ENCODE measurements around the gene SSX2IP. TPM values are rescaled to one million over a fixed set of nuclear protein-coding genes. Genes with fewer than 3 reads are reported as not detected.

SSX2IP gene
- total and polyA plus RNA-seq, 2 experiments from 2014 or later = 23.2 to 28.4 TPM

- TF ChIP-seq ZNF331 (CRISPR knock-in tag; IDR thresholded peaks at IDR 0.05; ENCODE audit: low read depth) = no peak
These were observed 46.7 kb upstream of the SSX2IP start (continued) for GRCh38 chr1:84736944-84737343.

GRCh38 chr1:84736445-84736844, 46.2 kb upstream of the SSX2IP start:
- Histone ChIP-seq H3K27ac (ENCODE audit: low read depth) (no peak overlapping the region), H4K20me1 (replicated peaks; ENCODE audit: insufficient read depth) (no peaks in the 10 kb centered on the region), H3K4me2 (no peak overlapping the region), H3F3A (replicated peaks; ENCODE audit: low read depth) (no peaks in the 10 kb centered on the region; the same call in 1 of the 2 replicates), H3K27me3 (ENCODE audit: insufficient read depth) (no peaks in the 10 kb centered on the region), H2AFZ (no peak overlapping the region), H3K36me3 (ENCODE audit: insufficient read depth) (no peaks in the 10 kb centered on the region), H3K4me1 (ENCODE audit: insufficient read depth) (peaks cover 28% of the 10 kb centered on the region), H3K79me2 (replicated peaks; ENCODE audit: insufficient read depth) (no peaks in the 10 kb centered on the region), H3K4me3 (no peak overlapping the region), H3K9me2 (ENCODE audit: insufficient read depth) (no peaks in the 10 kb centered on the region)
- H3K27ac Mint-ChIP-seq = no peak overlapping the region
- no peak for ATAC-seq
- no peaks in the 10 kb centered on the region for H3K27me3 Mint-ChIP-seq (ENCODE audit: insufficient read depth, low read depth, poor library complexity)
- DNase-seq (ENCODE audit: low spot score) = no peak
- H3K4me1 Mint-ChIP-seq = peaks cover 26% of the 10 kb centered on the region
- H3K36me3 Mint-ChIP-seq (ENCODE audit: low read depth) = peaks cover 2% of the 10 kb centered on the region; the same call in 1 of the 3 replicates
- H3K4me3 Mint-ChIP-seq = no peak overlapping the region
- H3K9me3 Mint-ChIP-seq = no peaks in the 10 kb centered on the region; the same call in 1 of the 3 replicates
- no peak for TF ChIP-seq JUNB (IDR thresholded peaks at IDR 0.05; ENCODE audit: unreplicated experiment)
- no peak for TF ChIP-seq ETS1 (IDR thresholded peaks at IDR 0.05)
- TF ChIP-seq POLR2AphosphoS5 (IDR thresholded peaks at IDR 0.05; ENCODE audit: low read depth) = no peak
- TF ChIP-seq ZNF462 (CRISPR knock-in tag; IDR thresholded peaks at IDR 0.05) = no peak
- no peak for TF ChIP-seq ZNF331 (CRISPR knock-in tag; IDR thresholded peaks at IDR 0.05; ENCODE audit: low read depth)
- TF ChIP-seq NANOG (IDR thresholded peaks at IDR 0.05; ENCODE audit: borderline replicate concordance) = no peak
- TF ChIP-seq REST (IDR thresholded peaks at IDR 0.05; ENCODE audit: unreplicated experiment) = no peak
- no peak for TF ChIP-seq EZH2 (IDR thresholded peaks at IDR 0.05; ENCODE audit: low read depth, unreplicated experiment)
- no peak for TF ChIP-seq ZNF114 (CRISPR knock-in tag; IDR thresholded peaks at IDR 0.05)
- TF ChIP-seq STAT1 (IDR thresholded peaks at IDR 0.05; ENCODE audit: unreplicated experiment) = no peak
- TF ChIP-seq EZH2phosphoT487 (IDR thresholded peaks at IDR 0.05; ENCODE audit: unreplicated experiment) = no peak
- TF ChIP-seq CTCF (conservative IDR thresholded peaks at IDR 0.05; ENCODE audit: low read depth in 2 of 2) = no peak
- no peak for TF ChIP-seq CREB1 (CRISPR knock-in tag; IDR thresholded peaks at IDR 0.05; ENCODE audit: low read depth)
